CMK (cell line): Measurements from ENCODE around the gene COPG2.

Experiments used
- DNase-seq: peaks from one replicate; pipeline ENCODE4 v3.0.0-alpha.2; 2010; ENCODE audit warnings: low read depth

The COPG2 gene

GRCh38 chr7:130473289-130473688, 195.3 kb downstream of the COPG2 start:
- no peak for DNase-seq

GRCh38 chr7:130471974-130472373, 196.6 kb downstream of the COPG2 start:
- DNase-seq = no peak

GRCh38 chr7:130468612-130469011, 199.9 kb downstream of the COPG2 start:
- DNase-seq = no peak

GRCh38 chr7:130463553-130464434, 204.8 kb downstream of the COPG2 start:
- DNase-seq = peak; percentile 44

GRCh38 chr7:130461272-130461671, 207.3 kb downstream of the COPG2 start:
- no peak for DNase-seq

- DNase-seq = no peak
Observed at GRCh38 chr7:130458257-130458656, 210.3 kb downstream of the COPG2 start.
